Thyroid gland (tissue), 4 donors: ENCODE results near the gene CYSTM1.

Source experiments
- CTCF ChIP-seq, 6 experiments: fragments of 200-600 bp in 3 of 6; fragments of 450-650 bp in 3 of 6; sonication (generic) in 3 of 6; IDR thresholded peaks; one replicate each; pipeline ENCODE4 v1.5.1; 2016 to 2019; ENCODE audit warnings: antibody characterized with exemption in 6 of 6, mild to moderate bottlenecking in 2 of 6, inconsistent platforms in 1 of 6, moderate library complexity in 1 of 6
- POLR2A ChIP-seq, 2 donors: fragments of 450-650 bp; IDR thresholded peaks; one replicate each; pipeline ENCODE4 v1.6.1; 2017; ENCODE audit warnings: antibody characterized with exemption in 2 of 2, mild to moderate bottlenecking in 2 of 2, moderate library complexity in 1 of 2

- TF ChIP-seq CTCF (IDR thresholded peaks at IDR 0.05) = peak; percentile 16 to 76 (median 54)
- no peak for TF ChIP-seq POLR2A (IDR thresholded peaks at IDR 0.05)
Measured at GRCh38 chr5:140239939-140240700, 65.1 kb downstream of the CYSTM1 start.
